ENCODE measurements around the gene ACTL10.

Gene ACTL10

GRCh38 chr20:33656010-33656782, 10.5 kb upstream of the ACTL10 start:
- no peak for TF ChIP-seq CTCF (IDR thresholded peaks at IDR 0.05; ENCODE audit: low read depth, low read length, missing control alignments)
- no peak overlapping the region for H3K27ac ChIP-seq
- no peak overlapping the region for H3K4me3 ChIP-seq (ENCODE audit: low read depth, low read length)
- H3K36me3 ChIP-seq (replicated peaks), result no peaks in the 10 kb centered on the region
- no peaks in the 10 kb centered on the region for H3K27me3 ChIP-seq (replicated peaks)
- in situ Hi-C loops (cut with HindIII; ENCODE audit: low pct_ligation_motif_present, low sequenced_read_pairs), result no loop called here
- no peak for DNase-seq

GRCh38 chr20:33656783-33657703, 9.7 kb upstream of the ACTL10 start:
- H3K4me3 ChIP-seq (ENCODE audit: low read depth, low read length), result no peak overlapping the region
- no peak for TF ChIP-seq CTCF (IDR thresholded peaks at IDR 0.05; ENCODE audit: low read depth, low read length, missing control alignments)
- no peaks in the 10 kb centered on the region for H3K27me3 ChIP-seq (replicated peaks)
- no peaks in the 10 kb centered on the region for H3K36me3 ChIP-seq (replicated peaks)
- in situ Hi-C loops (cut with HindIII; ENCODE audit: low pct_ligation_motif_present, low sequenced_read_pairs), result no loop called here
- DNase-seq, result no peak
- H3K27ac ChIP-seq, result no peak overlapping the region

GRCh38 chr20:33657704-33658095, 9.0 kb upstream of the ACTL10 start:
- Histone ChIP-seq H3K36me3 (replicated peaks) (no peaks in the 10 kb centered on the region), H3K27me3 (replicated peaks) (no peaks in the 10 kb centered on the region), H3K27ac (no peak overlapping the region), H3K4me3 (ENCODE audit: low read depth, low read length) (no peak overlapping the region)
- in situ Hi-C loops (cut with HindIII; ENCODE audit: low pct_ligation_motif_present, low sequenced_read_pairs), result no loop called here
- TF ChIP-seq CTCF (IDR thresholded peaks at IDR 0.05; ENCODE audit: low read depth, low read length, missing control alignments), result no peak
- no peak for DNase-seq

- no peak for DNase-seq
- H3K36me3 ChIP-seq (replicated peaks), result no peaks in the 10 kb centered on the region
- no peak overlapping the region for H3K27ac ChIP-seq
- H3K27me3 ChIP-seq (replicated peaks), result no peaks in the 10 kb centered on the region
- in situ Hi-C loops (cut with HindIII; ENCODE audit: low pct_ligation_motif_present, low sequenced_read_pairs), result no loop called here
- no peak overlapping the region for H3K4me3 ChIP-seq (ENCODE audit: low read depth, low read length)
- TF ChIP-seq CTCF (IDR thresholded peaks at IDR 0.05; ENCODE audit: low read depth, low read length, missing control alignments), result no peak
These were observed 8.2 kb upstream of the ACTL10 start for GRCh38 chr20:33658510-33658909.

GRCh38 chr20:33658929-33659328, 7.8 kb upstream of the ACTL10 start:
- no peak for TF ChIP-seq CTCF (IDR thresholded peaks at IDR 0.05; ENCODE audit: low read depth, low read length, missing control alignments)
- Histone ChIP-seq H3K27me3 (replicated peaks) (no peaks in the 10 kb centered on the region), H3K36me3 (replicated peaks) (no peaks in the 10 kb centered on the region), H3K4me3 (ENCODE audit: low read depth, low read length) (no peak overlapping the region), H3K27ac (no peak overlapping the region)
- DNase-seq, result no peak
- in situ Hi-C loops (cut with HindIII; ENCODE audit: low pct_ligation_motif_present, low sequenced_read_pairs), result no loop called here
